Spinal cord (tissue), 10 donors: ENCODE measurements around the gene SBNO1. TPM values are rescaled to one million over a fixed set of nuclear protein-coding genes. Genes with fewer than 3 reads are reported as not detected.
A peak's percentile ranks its signal among the peaks of the same experiment; 100 is the strongest.
"Not testable (repeated sequence)": the region's sequence is repeated elsewhere in the genome, so short reads cannot be mapped to it uniquely, and the experiment has no call there.

Experiments
- DNase-seq, 6 donors: peaks; one replicate each; pipeline versions ENCODE4 v3.0.0 to v3.0.0-alpha.2; 2013 to 2015; ENCODE audit warnings: low spot score in 6 of 6, low read depth in 4 of 6
- H3K27ac ChIP-seq: one replicate; pipeline ENCODE4 v1.5.1; 2013; ENCODE audit warnings: low read depth, low read length, control low read depth
- H3K27me3 ChIP-seq: one replicate; pipeline ENCODE4 v1.6.1; 2013; ENCODE audit warnings: low read length; ENCODE audit not compliant: control insufficient read depth, insufficient read depth
- H3K36me3 ChIP-seq: one replicate; pipeline ENCODE4 v1.6.1; 2013; ENCODE audit warnings: low read length; ENCODE audit not compliant: control insufficient read depth, insufficient read depth
- H3K4me1 ChIP-seq: one replicate; pipeline ENCODE4 v1.6.1; 2013; ENCODE audit warnings: low read length; ENCODE audit not compliant: control insufficient read depth, insufficient read depth
- H3K4me3 ChIP-seq: one replicate; pipeline ENCODE4 v1.5.1; 2013; ENCODE audit warnings: low read depth, low read length, control low read depth
- H3K9me3 ChIP-seq: one replicate; pipeline ENCODE4 v1.6.1; 2013; ENCODE audit warnings: low read length; ENCODE audit not compliant: control insufficient read depth, insufficient read depth
- WGBS: methylation state at CpG from one replicate; pipeline ENCODE4 v1.1.5; 2013; ENCODE audit warnings: missing lambda C conversion rate; ENCODE audit not compliant: insufficient coverage; 5-methylcytosine and 5-hydroxymethylcytosine counted together
- polyA plus RNA-seq, 2 donors: library from polyadenylated mRNA; unstranded; fragments of 120-200 nt; gene quantifications; one replicate each; pipeline ENCODE4 v1.2.1, GENCODE V29; 2013; ENCODE audit not compliant: insufficient read length in 2 of 2
- total RNA-seq, 2 donors: library from RNA; depleted of rRNA in 1 of 2; stranded (reverse); fragments of 120-200 nt in 1 of 2; fragments of >200 nt in 1 of 2; gene quantifications; one replicate each; pipeline versions ENCODE4 v1.2.3 to v1.2.4, GENCODE V29; 2013 to 2014
- donor health status: healthy.

The SBNO1 gene
- total and polyA plus RNA-seq, 4 donors = 15.0 to 28.0 (median 23.4) TPM

DNA sequence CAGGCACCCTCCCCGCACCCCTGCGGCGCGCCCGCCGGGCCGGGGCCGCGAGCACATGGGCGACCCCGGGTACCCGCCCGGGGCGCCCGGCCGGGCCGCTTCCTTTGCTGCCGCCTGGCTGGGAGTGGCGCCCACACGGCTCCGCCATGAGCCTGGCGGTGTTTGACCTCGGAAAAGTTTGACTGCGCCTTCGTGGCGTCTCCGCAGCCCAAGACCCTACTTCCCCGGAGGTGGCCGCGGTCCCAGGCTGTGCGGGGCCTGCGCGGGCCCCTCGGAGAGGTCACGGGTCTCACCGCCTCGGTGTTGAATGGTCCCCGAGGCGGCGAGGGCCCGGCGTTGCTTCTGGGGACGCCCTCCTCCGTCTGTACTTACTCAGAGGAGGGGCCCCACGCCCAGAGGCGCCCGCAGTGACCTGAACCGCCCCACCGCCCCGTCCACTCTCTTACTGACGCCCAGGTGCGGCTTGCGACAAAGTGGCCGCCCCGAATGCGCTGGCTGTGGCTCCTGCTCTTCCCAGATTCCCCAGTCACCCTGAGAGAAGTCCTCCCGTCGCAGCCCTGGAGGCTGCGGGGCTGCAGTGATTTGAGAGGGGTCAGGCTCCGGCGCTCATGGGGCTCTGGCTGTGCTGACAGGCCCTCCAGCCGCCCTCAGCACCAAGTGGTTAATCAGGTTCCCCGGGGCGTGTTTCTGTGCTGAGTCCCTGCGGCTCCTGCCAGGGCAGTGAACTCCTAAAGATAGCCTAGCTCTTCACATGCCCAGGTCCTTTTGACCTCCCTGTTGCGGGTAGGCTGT lies 25.1 kb upstream of the SBNO1 start:
- 4% methylated on average over 66 of the region's 66 CpGs for WGBS
- peak in 1 of 6 donors; percentile 28 for DNase-seq
- Histone ChIP-seq H3K36me3 (peaks cover 40% of the 10 kb centered on the region), H3K4me1 (peaks cover 29% of the 10 kb centered on the region), H3K9me3 (no peaks in the 10 kb centered on the region), H3K27me3 (no peaks in the 10 kb centered on the region), H3K27ac (no peak overlapping the region), H3K4me3 (peak overlapping the region; percentile 62)

DNA sequence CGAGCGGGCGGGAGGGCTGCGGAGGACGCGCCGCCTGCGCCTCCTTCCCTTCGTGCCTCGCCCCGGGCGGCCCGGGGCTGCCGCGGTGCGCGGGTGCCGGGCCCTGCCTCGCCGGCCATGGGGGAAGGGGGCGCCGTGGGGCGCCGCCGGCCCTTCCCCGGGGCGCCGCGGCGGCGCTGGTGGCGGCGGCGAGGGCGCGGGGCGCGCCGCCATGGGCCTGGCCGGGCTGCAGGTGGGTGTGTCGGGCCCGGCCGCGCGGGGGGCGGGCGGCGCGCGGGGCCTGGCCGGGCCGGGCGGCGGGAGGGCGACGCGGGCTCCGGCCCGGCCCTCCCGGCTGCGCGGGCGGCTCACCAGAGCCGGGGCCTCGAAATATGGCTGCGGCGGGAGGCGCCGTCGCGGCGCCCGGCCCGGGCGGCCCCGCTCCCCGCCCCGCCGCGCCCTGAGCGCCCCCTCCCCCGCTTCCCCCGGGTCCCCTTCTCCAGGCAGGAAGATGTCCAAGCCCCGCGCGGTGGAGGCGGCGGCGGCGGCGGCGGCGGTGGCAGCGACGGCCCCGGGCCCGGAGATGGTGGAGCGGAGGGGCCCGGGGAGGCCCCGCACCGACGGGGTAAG lies 24.4 kb upstream of the SBNO1 start:
- H3K27me3 ChIP-seq = no peaks in the 10 kb centered on the region
- WGBS = 0% methylated on average over 78 of the region's 102 CpGs
- DNase-seq = no peak
- H3K27ac ChIP-seq = no peak overlapping the region
- H3K4me1 ChIP-seq = peaks cover 36% of the 10 kb centered on the region
- H3K36me3 ChIP-seq = peaks cover 33% of the 10 kb centered on the region
- H3K9me3 ChIP-seq = no peaks in the 10 kb centered on the region
- peak overlapping the region; percentile 62 for H3K4me3 ChIP-seq

DNA sequence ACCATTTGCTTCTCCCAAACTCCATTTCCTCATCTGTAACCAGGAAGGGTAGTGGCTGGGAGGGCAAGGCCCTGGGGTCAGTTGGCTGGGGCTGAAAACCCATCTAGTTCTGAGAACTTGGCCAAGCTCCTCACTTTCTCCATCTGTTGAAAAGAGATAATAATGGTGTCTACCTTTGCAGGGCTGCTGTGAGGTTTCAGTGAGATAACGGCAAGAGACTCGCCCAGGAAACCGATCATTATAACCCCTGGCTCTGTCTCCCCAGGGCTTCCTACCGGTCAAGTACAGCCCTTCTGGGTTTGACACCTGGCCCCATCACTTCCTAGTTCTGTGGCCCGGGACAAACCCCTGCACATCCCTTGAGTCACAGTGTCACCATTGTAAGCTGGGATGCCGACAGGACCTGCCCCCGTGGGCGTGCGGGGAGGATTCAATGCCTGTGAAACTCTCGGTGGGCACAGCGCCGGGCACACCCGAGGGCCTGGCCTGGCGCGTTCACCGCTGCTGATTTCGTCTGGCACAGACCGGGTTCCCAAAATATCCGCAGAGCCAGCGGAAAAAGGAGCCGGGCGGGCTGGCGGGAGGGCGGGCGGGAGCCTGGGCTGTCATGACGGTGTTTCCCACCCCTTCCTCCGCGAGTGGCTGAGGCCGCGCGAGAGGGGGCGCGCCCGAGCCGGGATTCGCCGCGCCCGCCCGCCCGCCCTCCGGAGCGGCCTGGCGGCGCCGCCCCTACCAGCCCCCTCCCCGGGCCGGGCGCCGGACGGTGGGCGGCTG lies 23.7 kb upstream of the SBNO1 start:
- H3K9me3 ChIP-seq = no peaks in the 10 kb centered on the region
- H3K27ac ChIP-seq = peak overlapping the region; percentile 94
- DNase-seq = peak in 5 of 6 donors; percentile 53 to 93 (median 75)
- H3K4me1 ChIP-seq = peaks cover 39% of the 10 kb centered on the region
- peak overlapping the region; percentile 85 for H3K4me3 ChIP-seq
- peaks cover 27% of the 10 kb centered on the region for H3K36me3 ChIP-seq
- WGBS = 1% methylated on average over 52 of the region's 52 CpGs
- H3K27me3 ChIP-seq = no peaks in the 10 kb centered on the region

DNA sequence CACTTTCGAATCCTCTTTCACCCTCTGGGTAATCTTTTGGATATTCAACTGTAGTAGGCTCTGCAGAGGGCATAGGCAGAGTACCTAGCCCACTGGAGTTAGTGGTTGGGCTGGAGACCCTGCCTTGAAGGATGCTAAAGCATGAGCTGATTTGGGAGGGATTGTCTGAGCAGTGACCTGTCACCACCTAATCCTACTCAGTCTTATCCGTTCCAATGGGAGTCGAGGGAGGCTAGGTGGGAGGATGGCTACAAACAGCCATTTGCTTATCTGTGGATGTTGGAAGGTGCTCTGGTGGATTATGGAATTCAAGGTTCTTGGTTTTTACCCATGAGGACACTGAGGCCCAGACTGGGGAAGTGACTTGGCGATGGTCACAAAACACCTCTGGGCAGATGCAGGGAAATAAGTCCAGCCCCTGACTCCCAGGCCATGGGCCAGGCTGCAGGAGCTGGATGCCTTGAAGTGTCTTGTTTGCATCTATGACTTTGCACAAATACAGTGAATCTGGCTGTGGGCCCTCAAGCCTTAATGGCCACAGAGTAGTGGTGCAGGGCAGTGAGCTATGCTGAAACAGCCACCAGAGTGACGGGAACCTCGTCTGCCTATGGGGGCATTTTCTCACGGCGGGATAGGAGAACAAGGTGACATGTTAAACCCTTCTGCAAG lies 23.0 kb upstream of the SBNO1 start:
- H3K4me1 ChIP-seq = peaks cover 44% of the 10 kb centered on the region
- H3K36me3 ChIP-seq = peaks cover 23% of the 10 kb centered on the region
- no peaks in the 10 kb centered on the region for H3K27me3 ChIP-seq
- no peak for DNase-seq
- no peak overlapping the region for H3K4me3 ChIP-seq
- H3K9me3 ChIP-seq = no peaks in the 10 kb centered on the region
- peak overlapping the region; percentile 94 for H3K27ac ChIP-seq
- 89% methylated on average over 2 of the region's 8 CpGs for WGBS

DNA sequence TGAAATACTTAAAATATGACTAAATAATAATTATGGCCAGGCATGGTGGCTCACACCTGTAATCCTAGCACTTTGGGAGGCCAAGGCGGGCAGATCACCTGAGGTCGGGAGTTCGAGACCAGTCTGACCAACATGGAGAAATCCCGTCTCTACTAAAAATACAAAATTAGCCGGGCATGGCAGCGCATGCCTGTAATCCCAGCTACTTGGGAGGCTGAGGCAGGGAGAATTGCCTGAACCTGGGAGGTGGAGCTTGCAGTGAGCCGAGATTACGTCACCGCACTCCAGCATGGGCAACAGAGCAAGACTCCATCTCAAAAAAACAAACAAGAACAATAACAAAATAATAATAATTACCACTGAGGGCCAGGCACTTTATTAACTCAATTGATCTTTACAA lies 20.9 kb upstream of the SBNO1 start:
- DNase-seq, H3K4me3 ChIP-seq, H3K27ac ChIP-seq, H3K27me3 ChIP-seq, H3K9me3 ChIP-seq, H3K36me3 ChIP-seq: not testable (repeated sequence)
- WGBS = 96% methylated on average over 4 of the region's 9 CpGs
- peaks cover 40% of the 10 kb centered on the region for H3K4me1 ChIP-seq

DNA sequence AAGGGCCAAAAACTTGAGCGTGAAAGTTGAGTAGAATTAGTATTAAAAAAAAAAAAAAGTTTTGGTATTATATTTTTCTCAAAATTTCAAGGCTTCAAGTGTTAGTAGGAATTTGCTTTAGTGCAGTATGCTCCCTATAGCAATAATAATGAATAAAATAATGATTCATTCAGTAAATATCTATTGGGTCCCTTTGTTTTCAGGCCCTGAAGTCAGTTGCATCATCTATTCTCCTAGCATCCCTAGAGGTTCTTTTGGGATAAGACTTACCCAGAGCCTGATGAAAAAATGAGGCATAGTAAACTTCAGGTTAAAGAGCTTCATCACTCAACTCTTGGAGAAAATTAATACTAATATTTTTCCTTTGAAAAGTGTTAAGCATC lies 20.3 kb upstream of the SBNO1 start:
- H3K9me3 ChIP-seq = no peaks in the 10 kb centered on the region
- DNase-seq = no peak
- H3K4me1 ChIP-seq = peaks cover 34% of the 10 kb centered on the region
- WGBS = no CpG with 5 or more reads among the region's 1 CpG
- H3K27me3 ChIP-seq = no peaks in the 10 kb centered on the region
- H3K36me3 ChIP-seq = peaks cover 4% of the 10 kb centered on the region
- H3K27ac ChIP-seq = peak overlapping the region; percentile 84
- H3K4me3 ChIP-seq = peak overlapping the region; percentile 67

DNA sequence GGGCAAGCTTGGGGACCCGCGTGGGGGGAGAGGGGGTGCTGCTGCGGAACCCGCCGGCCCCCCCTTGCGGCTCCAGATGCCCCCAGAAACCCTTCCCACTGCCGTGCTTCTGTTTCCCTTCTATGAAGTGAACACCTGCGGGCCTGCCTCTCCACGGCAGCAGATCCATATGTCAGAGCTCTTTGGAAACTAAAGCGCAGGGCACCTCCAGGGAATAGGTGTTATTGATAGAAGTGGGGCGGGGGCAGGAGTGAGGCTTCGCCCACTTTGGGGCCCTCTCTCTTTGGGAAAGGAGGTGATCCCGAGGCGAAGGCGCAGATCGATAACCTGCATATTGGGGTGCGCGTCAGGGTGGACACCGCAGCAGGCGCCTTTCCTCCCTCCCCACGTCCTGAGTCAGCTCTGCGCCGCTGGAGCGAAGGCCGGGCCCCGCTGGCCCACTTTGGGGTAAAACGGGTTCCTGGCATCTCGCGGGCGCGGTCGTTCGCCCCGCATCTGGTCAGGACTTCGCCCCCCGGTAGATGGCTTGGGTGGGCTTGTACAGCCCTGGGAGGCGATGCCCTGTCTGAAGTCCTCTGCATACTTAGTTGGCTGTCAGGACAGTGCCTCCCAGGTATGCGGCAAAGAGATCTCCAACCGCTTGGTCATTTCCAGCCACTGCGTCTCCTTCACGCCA lies 19.8 kb upstream of the SBNO1 start:
- Histone ChIP-seq H3K4me3 (peak overlapping the region; percentile 67), H3K27ac (peak overlapping the region; percentile 84), H3K4me1 (peaks cover 29% of the 10 kb centered on the region), H3K27me3 (no peaks in the 10 kb centered on the region), H3K36me3 (no peaks in the 10 kb centered on the region), H3K9me3 (no peaks in the 10 kb centered on the region)
- DNase-seq = no peak
- WGBS = 1% methylated on average over 34 of the region's 41 CpGs

DNA sequence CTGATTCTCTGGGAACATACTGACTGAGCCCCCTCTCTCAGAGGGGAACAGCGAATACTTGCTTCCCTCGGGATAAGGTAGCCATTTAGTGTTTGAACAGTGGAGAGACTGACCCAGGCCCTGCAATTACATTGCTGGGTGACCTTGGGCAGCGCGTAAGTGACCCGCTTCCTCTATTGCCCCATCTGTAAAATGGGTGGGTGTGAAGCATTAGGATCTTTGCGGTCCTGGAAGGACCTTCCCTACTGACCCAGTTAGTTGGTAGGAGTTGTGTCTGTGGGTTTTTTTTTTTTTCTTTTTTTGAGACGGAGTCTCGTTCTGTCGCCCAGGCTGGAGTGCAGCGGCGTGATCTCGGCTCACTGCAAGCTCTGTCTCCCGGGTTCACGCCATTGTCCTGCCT lies 18.0 kb upstream of the SBNO1 start:
- Histone ChIP-seq H3K36me3 (no peaks in the 10 kb centered on the region), H3K9me3 (no peaks in the 10 kb centered on the region), H3K27ac (no peak overlapping the region), H3K4me1 (peaks cover 22% of the 10 kb centered on the region), H3K4me3 (no peak overlapping the region), H3K27me3 (no peaks in the 10 kb centered on the region)
- no peak for DNase-seq
- WGBS = 64% methylated on average over 5 of the region's 14 CpGs

DNA sequence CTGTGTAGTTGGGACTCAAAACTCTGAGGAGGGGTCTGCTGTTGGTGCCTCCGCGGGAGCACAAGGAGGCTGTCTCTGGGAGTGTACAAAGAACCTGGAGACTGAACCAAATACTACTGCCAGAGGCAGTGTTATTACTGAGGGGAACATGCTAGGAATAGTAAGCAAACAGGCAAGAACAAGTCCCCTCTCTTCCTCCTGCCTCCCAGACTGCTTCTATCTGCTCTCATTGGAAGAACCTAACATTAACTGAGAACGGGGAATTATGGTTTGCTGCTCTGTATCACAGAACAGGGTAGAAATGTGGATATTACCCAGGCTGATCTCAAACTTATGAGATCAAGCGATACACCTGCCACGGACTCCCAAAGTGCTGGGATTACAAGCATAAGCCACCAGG lies 14.7 kb upstream of the SBNO1 start:
- H3K4me3 ChIP-seq = no peak overlapping the region
- H3K27me3 ChIP-seq = no peaks in the 10 kb centered on the region
- no peaks in the 10 kb centered on the region for H3K36me3 ChIP-seq
- H3K27ac ChIP-seq = peak overlapping the region; percentile 47
- no CpG with 5 or more reads among the region's 5 CpGs for WGBS
- H3K9me3 ChIP-seq = no peaks in the 10 kb centered on the region
- H3K4me1 ChIP-seq = peaks cover 13% of the 10 kb centered on the region
- no peak for DNase-seq
